ENCODE results near the gene RAPGEF5. TPM values are rescaled to one million over a fixed set of nuclear protein-coding genes. Genes with fewer than 3 reads are reported as not detected.

RAPGEF5 gene
- total RNA-seq, 1 experiment from 2014 or later = 13.3 TPM

GRCh38 chr7:22346383-22347107 lies 10.4 kb downstream of the RAPGEF5 start:
- Histone ChIP-seq H2BK12ac (ENCODE audit: insufficient read length, low read depth, low read length) (no peak overlapping the region), H3K79me2 (ENCODE audit: insufficient read depth, low read length) (peaks cover 15% of the 10 kb centered on the region; the same call in 1 of the 2 replicates), H3K27me3 (ENCODE audit: insufficient read depth, low read length) (no peaks in the 10 kb centered on the region), H2BK5ac (ENCODE audit: insufficient read length, low read length) (no peak overlapping the region), H3K9ac (ENCODE audit: extremely low read depth, insufficient read length, low read length) (no peak overlapping the region), H4K5ac (ENCODE audit: insufficient read length, low read depth, low read length) (no peak overlapping the region), H4K20me1 (ENCODE audit: control insufficient read depth, insufficient read depth, insufficient read length) (no peaks in the 10 kb centered on the region), H3K79me1 (ENCODE audit: insufficient read depth, low read depth, low read length, poor library complexity, severe bottlenecking) (no peaks in the 10 kb centered on the region), H2AK5ac (ENCODE audit: insufficient read length, low read length) (no peak overlapping the region), H4K8ac (replicated peaks; ENCODE audit: insufficient read length, low read depth, low read length) (no peak overlapping the region), H3T11ph (ENCODE audit: low read length) (no peak overlapping the region), H3K14ac (ENCODE audit: insufficient read depth, low read length) (no peak overlapping the region), H2BK20ac (ENCODE audit: low read depth, low read length, poor library complexity, severe bottlenecking) (no peak overlapping the region), H4K91ac (ENCODE audit: insufficient read length, low read depth, low read length) (no peak overlapping the region), H3K23me2 (ENCODE audit: insufficient read length, low read depth, low read length, poor library complexity, severe bottlenecking) (no peaks in the 10 kb centered on the region), H3K9me3 (ENCODE audit: control insufficient read depth, low read depth, low read length) (no peaks in the 10 kb centered on the region), H3K56ac (ENCODE audit: insufficient read length, low read depth, low read length) (no peak overlapping the region), H2BK120ac (ENCODE audit: low read depth, low read length, poor library complexity, severe bottlenecking) (no peak overlapping the region), H3K23ac (ENCODE audit: insufficient read length, low read depth, low read length) (no peak overlapping the region), H3K4me2 (ENCODE audit: insufficient read depth, insufficient read length, low read length) (no peak overlapping the region), H2AFZ (ENCODE audit: low read length) (no peak overlapping the region), H3K4ac (ENCODE audit: low read depth, low read length) (no peak overlapping the region), H2BK15ac (ENCODE audit: low read depth, low read length) (no peak overlapping the region), H3K18ac (ENCODE audit: insufficient read length, low read depth, low read length) (no peak overlapping the region), H3K4me1 (ENCODE audit: insufficient read depth, low read length) (peaks cover 9% of the 10 kb centered on the region), H3K27ac (ENCODE audit: insufficient read length, low read depth, low read length) (no peak overlapping the region)
- no peak for TF ChIP-seq CTCF (conservative IDR thresholded peaks at IDR 0.05)
- 100% methylated on average over 1 of the region's 2 CpGs for WGBS (ENCODE audit: extremely low coverage, insufficient read length, low lambda C conversion rate)
- H3K4me3 Mint-ChIP-seq = no peak overlapping the region
- H3K9me3 Mint-ChIP-seq = peaks cover 0 to 3% of the 10 kb centered on the region in 2 experiments; a peak in 3 of 5 replicates
- H3K36me3 Mint-ChIP-seq (ENCODE audit: insufficient read depth in 1 of 3, low read depth in 3 of 3) = peaks cover 2 to 6% (median 5%) of the 10 kb centered on the region in 3 experiments; a peak in 6 of 7 replicates
- H3K27me3 Mint-ChIP-seq (ENCODE audit: low read depth) = no peaks in the 10 kb centered on the region
- no peak for DNase-seq
- peaks cover 28 to 29% of the 10 kb centered on the region in 2 experiments for H3K4me1 Mint-ChIP-seq
- no peak overlapping the region for H3K27ac Mint-ChIP-seq

Data from H9 (cell line).